ENCODE data around the gene AKAP8. TPM values are rescaled to one million over a fixed set of nuclear protein-coding genes. Genes with fewer than 3 reads are reported as not detected.

Gene AKAP8
- total and polyA plus RNA-seq, 9 of the 15 experiments (the other 6 are each of a cell fraction or from before 2014, with no cell fraction given) = 3.4 to 56.5 (median 15.0) TPM

DNA sequence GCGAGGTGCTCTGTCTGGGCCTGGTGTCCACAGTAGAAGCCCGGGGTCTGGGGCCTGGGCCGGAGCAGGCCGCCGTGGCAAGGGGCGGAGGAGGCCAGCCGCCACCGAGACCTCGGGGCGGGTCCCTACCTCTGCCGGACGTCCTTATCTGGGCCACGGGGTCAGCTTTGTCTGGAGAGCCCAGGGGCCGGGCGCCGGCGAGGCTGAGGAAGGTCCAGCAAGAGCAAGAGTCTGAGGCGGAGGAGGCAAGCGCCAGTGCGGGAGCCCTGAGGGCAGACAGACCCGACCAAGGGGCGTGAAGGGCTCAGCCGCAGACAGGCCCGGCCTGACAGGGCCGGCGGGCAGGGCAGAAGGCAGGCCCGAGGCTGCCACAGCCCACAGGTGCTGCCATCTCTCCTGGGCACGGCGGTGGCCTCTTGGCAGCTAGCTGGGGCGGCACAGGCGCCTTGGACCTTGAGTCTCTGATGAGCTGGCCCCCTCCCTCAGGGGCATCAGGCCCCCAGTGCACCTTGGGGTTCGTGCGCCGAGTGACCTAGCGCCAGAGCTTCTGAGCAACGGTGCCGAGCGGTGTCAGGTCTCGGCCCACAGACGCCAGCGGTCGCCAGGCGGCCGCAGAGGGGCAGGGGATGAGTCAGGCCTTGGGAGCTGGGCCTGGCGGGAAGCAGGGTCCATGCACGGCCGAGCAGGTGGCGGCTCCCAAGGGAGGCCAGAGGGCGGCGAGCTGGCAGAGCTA lies 19.1 kb upstream of the AKAP8 start (continued):
- TF ChIP-seq, protein P1, sequence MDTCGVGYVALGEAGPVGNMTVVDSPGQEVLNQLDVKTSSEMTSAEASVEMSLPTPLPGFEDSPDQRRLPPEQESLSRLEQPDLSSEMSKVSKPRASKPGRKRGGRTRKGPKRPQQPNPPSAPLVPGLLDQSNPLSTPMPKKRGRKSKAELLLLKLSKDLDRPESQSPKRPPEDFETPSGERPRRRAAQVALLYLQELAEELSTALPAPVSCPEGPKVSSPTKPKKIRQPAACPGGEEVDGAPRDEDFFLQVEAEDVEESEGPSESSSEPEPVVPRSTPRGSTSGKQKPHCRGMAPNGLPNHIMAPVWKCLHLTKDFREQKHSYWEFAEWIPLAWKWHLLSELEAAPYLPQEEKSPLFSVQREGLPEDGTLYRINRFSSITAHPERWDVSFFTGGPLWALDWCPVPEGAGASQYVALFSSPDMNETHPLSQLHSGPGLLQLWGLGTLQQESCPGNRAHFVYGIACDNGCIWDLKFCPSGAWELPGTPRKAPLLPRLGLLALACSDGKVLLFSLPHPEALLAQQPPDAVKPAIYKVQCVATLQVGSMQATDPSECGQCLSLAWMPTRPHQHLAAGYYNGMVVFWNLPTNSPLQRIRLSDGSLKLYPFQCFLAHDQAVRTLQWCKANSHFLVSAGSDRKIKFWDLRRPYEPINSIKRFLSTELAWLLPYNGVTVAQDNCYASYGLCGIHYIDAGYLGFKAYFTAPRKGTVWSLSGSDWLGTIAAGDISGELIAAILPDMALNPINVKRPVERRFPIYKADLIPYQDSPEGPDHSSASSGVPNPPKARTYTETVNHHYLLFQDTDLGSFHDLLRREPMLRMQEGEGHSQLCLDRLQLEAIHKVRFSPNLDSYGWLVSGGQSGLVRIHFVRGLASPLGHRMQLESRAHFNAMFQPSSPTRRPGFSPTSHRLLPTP (IDR thresholded peaks at IDR 0.05; ENCODE audit: borderline replicate concordance, extremely low read depth, insufficient read length) = no peak
- TF ChIP-seq MCM3 (IDR thresholded peaks at IDR 0.05) = no peak
- peak; percentile 1 for TF ChIP-seq RBM22 (IDR thresholded peaks at IDR 0.05; ENCODE audit: low read depth, low read length, poor library complexity, severe bottlenecking)

DNA sequence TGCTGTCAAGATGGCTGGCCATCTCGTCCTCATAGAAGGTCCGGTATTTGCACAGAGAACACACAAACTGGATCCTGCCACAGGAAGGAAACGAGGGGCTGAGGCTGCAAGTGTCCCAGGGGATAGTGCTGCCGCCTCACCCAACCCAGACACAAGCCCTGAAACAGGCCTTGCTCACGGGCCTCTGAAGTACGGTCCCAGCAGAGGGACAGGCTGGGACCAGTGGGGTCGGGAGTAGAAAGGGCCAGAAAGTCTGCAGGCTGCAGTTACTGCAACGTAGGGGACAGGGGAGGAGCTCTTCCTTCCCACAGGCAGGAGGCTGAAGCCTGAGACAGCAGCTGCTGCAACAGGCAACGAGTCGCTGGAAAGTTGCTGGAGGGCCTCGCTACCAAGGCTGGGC lies 18.2 kb upstream of the AKAP8 start:
- Histone ChIP-seq H4K20me1 (replicated peaks; ENCODE audit: control insufficient read depth, insufficient read depth, low read length) (no peaks in the 10 kb centered on the region; the same call in 1 of the 2 replicates), H3K9ac (ENCODE audit: insufficient read depth in 1 of 2, low read depth in 2 of 2, low read length in 2 of 2) (no peak overlapping the region; a peak in 1 of 4 replicates), H3K4me3 (no peak overlapping the region), H3K9me1 (ENCODE audit: control insufficient read depth, insufficient read depth, low read length) (no peaks in the 10 kb centered on the region), H3K27ac (ENCODE audit: extremely low read depth, low read depth, low read length) (no peak overlapping the region), H3K4me2 (ENCODE audit: insufficient read depth, low read length) (no peak overlapping the region), H2AFZ (ENCODE audit: low read depth, low read length) (no peak overlapping the region), H3K9me3 (replicated peaks; ENCODE audit: control insufficient read depth, insufficient read depth, low read depth, low read length) (no peaks in the 10 kb centered on the region), H3K4me1 (replicated peaks in 1 of 2; ENCODE audit: control insufficient read depth in 2 of 2, insufficient read depth in 2 of 2, low read length in 2 of 2) (peaks cover 0 to 12% of the 10 kb centered on the region in 2 experiments; a peak in 1 of 5 replicates), H3K27me3 (ENCODE audit: control insufficient read depth in 2 of 2, insufficient read depth in 2 of 2, low read length in 2 of 2) (no peaks in the 10 kb centered on the region), H3K36me3 (ENCODE audit: control insufficient read depth, insufficient read depth, low read length) (peaks cover 90% of the 10 kb centered on the region), H3K79me2 (ENCODE audit: control insufficient read depth, insufficient read depth, low read length) (peaks cover 23% of the 10 kb centered on the region)
- WGBS (ENCODE audit: insufficient coverage, low coverage, missing lambda C conversion rate) = 86% methylated on average over 9 of the region's 11 CpGs
- intact Hi-C loops (cut with micrococcal nuclease) = no loop called here
- BruUV-seq (replicated peaks) = no TSS peak
- POLR2A ChIA-PET = interaction anchor here (0.7 to 1.4 kb wide), 4 partner anchors 19 to 370 kb away, joined by 3 to 5 read pairs (median 4); partner anchors contain the start of gene AKAP8L
- DNase-seq (ENCODE audit: extremely low read depth in 1 of 4, low spot score in 3 of 4) = no peak
- no peak for FAIRE-seq
- ATAC-seq = no peak
- CTCF ChIA-PET (ENCODE audit: low intra/inter-chr PET ratio) = no interaction called here
- in situ Hi-C loops (cut with MboI) = no loop called here
- TF ChIP-seq, protein P2, sequence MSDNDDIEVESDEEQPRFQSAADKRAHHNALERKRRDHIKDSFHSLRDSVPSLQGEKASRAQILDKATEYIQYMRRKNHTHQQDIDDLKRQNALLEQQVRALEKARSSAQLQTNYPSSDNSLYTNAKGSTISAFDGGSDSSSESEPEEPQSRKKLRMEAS (CRISPR knock-in tag; IDR thresholded peaks at IDR 0.05) = no peak
- no peak for TF ChIP-seq PYGO2 (tag; IDR thresholded peaks at IDR 0.05)
- TF ChIP-seq FOS (IDR thresholded peaks at IDR 0.05; ENCODE audit: extremely low read depth, insufficient read length) = no peak
- TF ChIP-seq KAT7 (CRISPR knock-in tag; IDR thresholded peaks at IDR 0.05; ENCODE audit: borderline replicate concordance) = no peak
- no peak for TF ChIP-seq CXXC5 (CRISPR knock-in tag; IDR thresholded peaks at IDR 0.05)
- TF ChIP-seq ZBED1 (IDR thresholded peaks at IDR 0.05) = no peak
- TF ChIP-seq, protein P3, sequence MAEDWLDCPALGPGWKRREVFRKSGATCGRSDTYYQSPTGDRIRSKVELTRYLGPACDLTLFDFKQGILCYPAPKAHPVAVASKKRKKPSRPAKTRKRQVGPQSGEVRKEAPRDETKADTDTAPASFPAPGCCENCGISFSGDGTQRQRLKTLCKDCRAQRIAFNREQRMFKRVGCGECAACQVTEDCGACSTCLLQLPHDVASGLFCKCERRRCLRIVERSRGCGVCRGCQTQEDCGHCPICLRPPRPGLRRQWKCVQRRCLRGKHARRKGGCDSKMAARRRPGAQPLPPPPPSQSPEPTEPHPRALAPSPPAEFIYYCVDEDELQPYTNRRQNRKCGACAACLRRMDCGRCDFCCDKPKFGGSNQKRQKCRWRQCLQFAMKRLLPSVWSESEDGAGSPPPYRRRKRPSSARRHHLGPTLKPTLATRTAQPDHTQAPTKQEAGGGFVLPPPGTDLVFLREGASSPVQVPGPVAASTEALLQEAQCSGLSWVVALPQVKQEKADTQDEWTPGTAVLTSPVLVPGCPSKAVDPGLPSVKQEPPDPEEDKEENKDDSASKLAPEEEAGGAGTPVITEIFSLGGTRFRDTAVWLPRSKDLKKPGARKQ (CRISPR knock-in tag; IDR thresholded peaks at IDR 0.05) = no peak
- TF ChIP-seq MXI1 (IDR thresholded peaks at IDR 0.05; ENCODE audit: low read depth, low read length) = no peak
- TF ChIP-seq TGIF2 (CRISPR knock-in tag; IDR thresholded peaks at IDR 0.05) = no peak
- TF ChIP-seq, protein P4, sequence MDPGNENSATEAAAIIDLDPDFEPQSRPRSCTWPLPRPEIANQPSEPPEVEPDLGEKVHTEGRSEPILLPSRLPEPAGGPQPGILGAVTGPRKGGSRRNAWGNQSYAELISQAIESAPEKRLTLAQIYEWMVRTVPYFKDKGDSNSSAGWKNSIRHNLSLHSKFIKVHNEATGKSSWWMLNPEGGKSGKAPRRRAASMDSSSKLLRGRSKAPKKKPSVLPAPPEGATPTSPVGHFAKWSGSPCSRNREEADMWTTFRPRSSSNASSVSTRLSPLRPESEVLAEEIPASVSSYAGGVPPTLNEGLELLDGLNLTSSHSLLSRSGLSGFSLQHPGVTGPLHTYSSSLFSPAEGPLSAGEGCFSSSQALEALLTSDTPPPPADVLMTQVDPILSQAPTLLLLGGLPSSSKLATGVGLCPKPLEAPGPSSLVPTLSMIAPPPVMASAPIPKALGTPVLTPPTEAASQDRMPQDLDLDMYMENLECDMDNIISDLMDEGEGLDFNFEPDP (CRISPR knock-in tag; IDR thresholded peaks at IDR 0.05) = no peak
- TF ChIP-seq ZKSCAN1 (IDR thresholded peaks at IDR 0.05; ENCODE audit: low read depth, low read length) = no peak
- TF ChIP-seq ZNF23 (CRISPR knock-in tag; IDR thresholded peaks at IDR 0.05) = no peak
